ENCODE results near the gene TLL2.

TLL2 gene

DNA sequence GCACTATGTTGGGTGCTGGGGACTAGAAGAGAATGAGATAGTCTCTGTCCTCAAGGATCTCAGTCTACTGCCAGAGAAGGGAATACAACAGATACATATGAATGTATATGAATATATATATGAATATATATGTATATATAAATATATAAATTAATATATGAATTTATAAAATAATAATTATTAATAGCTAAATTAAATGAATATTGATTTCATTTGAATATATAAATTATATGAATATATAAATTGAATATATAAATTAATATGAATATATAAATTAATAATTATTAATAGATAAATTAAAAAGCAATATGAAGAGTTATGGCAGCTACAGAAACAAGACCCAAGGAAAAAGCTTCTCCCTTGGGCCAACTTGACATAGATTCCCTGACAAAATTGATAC, 95.1 kb downstream of the TLL2 start:
- no peak for DNase-seq

GRCh38 chr10:96417441-96417840, 96.3 kb downstream of the TLL2 start:
- DNase-seq = no peak

- no peak for DNase-seq
Observed at GRCh38 chr10:96416643-96417042, 97.1 kb downstream of the TLL2 start.

- DNase-seq = no peak
Observed at GRCh38 chr10:96415891-96416554, 97.7 kb downstream of the TLL2 start.

- DNase-seq = no peak
Observed at GRCh38 chr10:96415150-96415890, 98.4 kb downstream of the TLL2 start.

- DNase-seq = no peak
Observed at GRCh38 chr10:96414303-96414702, 99.4 kb downstream of the TLL2 start.

DNA sequence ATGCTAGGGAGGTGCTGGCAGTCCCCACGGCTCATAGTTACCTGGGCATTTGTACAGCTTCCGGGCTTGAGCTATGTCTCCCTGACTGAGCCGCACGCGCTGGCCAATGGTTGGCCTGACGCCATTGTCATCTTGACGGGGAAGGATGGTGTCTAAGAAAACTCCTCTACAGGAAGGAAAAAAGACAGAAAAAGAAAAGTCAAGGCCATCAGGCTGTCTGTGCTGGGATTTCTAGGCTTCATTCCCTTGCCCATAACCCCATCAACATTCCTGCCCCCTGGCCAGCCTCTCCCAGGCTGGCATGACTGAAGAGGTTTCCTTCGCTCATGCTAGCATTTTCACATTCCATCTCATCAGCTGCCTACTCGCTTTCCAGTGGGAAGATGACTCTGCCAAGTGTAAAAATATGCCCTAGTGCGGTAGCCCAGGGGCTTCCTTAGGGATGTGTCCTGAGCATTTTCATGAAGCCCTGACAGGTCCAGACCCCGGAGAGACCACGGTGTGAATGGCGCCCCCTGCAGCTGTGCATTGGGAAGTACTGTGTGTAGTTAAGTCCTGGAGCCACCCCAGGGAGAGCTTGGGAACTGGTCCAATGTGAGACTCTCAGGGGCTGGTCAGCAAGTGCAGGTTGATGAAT, 100.5 kb downstream of the TLL2 start:
- DNase-seq = no peak

DNA sequence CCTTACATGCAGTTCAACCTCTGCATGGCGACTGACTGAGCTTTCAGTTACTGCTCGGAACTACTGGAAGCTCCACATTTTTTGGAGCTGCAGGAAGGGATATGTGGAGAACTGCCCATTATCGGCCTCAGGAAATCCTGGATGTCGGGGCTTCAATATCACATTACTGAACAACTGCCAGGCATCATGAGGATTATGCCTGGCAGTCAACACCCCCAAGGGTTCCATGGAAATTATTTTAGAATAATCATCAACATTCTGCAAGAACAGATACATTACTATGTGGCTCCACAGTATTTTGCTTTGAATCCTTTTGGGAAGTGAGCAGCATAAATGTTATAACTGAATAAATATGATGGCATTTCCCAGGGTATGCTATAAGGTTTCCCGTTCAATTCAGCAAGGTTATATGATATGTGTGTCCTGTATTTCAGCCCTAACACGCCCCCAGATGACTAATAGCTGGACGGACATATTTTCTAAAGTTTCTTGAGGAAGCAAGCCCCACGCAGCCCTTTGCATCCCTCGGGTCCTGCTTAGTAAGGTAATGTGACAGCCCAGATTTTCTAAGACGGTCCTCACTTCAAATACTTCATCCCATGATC, 101.9 kb downstream of the TLL2 start:
- DNase-seq = no peak

DNA sequence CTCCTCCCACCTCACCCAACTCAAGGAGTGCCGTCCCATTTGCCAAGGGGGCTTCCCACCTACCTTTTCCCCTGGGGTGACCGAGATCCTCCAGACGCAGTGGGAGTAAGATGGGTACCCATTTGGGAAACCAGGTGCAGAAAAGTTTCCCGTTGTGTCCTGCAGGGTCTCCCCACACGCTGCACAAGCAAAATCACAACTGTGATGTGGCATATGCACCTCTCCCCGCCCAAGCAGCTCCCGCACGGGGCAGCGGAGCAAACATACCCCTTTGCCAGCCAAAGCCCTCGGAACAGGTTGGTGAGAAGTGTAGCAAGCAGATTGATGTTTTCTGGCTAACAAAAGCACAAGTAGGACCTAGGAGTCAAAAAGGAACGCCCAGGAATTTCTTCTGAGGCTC, 103.4 kb downstream of the TLL2 start:
- no peak for DNase-seq

- no peak for DNase-seq
Observed at GRCh38 chr10:96408201-96408600, 105.5 kb downstream of the TLL2 start.

- no peak for DNase-seq
Observed at GRCh38 chr10:96407560-96408069, 106.1 kb downstream of the TLL2 start.

GRCh38 chr10:96406091-96406490, 107.6 kb downstream of the TLL2 start:
- DNase-seq = no peak

- no peak for DNase-seq
Observed at GRCh38 chr10:96402417-96403305, 111.1 kb downstream of the TLL2 start.

- no peak for DNase-seq
Observed at GRCh38 chr10:96401036-96401435, 112.7 kb downstream of the TLL2 start.

DNA sequence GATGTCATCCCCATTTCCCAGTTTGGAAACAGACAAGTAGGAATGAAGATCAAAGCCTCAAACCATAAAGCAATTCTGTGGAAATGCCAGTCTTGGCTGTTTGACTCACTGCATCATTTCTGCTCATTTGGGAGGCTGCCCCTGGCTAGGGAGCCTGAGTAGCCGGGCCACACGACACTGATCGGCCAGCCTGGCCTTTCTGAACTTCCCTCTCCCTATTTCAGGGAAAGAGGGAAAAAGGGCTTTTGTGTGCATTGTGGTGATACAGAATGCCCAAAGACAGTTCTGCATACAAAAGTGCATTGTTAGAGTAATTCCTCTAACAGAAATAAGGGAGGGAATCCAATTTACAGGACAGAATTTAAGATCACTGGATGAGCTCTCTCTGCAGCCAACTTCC, 113.3 kb downstream of the TLL2 start:
- no peak for DNase-seq

GRCh38 chr10:96397902-96398301, 115.8 kb downstream of the TLL2 start:
- DNase-seq = no peak

DNA sequence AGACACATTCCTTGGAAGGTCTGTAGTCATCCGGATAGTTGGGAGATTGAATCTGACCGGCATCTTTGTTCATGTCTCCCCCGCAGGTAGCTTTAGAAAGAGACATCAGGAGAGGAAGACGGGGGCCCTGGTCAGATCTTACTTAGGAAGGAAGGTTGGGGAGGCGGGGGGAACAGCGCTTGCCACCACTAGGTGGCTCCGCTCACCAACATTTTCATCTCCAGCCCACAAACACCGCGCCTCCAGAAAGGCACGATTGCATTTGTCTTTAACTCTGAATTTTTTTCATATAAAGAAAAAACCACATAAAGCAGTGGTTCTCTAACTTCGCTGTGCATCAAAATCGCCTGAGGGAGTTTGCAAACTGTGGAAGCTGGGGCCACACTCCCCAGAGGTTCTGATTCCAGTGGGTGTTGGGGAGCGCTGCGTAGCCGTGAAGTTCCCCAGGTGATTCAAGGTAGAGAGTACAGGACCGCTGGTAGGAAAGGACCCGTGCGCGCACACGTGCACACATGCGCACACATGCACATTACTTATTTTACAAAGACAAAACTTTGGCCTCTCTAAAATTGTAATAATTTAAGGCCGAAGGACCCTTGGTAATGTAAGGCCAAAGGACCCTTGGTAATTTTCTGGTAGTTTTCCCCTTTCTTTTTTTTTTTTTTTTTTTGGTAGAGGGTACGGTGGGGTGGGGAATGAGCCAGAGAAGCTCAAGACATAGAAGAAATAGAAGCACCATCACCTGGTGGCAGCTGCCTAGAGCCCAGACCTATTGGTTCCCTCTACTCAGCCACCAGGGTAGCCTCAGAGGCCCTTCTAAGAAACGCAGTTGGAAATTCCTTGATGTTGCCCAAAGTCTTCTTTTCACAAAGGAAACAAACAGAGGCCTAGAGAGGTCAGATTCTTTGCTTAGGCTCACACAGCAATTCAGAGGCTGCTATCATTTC, 117.5 kb downstream of the TLL2 start:
- DNase-seq = peak; percentile 19

GRCh38 chr10:96390460-96390864, 123.3 kb downstream of the TLL2 start:
- DNase-seq = no peak

DNA sequence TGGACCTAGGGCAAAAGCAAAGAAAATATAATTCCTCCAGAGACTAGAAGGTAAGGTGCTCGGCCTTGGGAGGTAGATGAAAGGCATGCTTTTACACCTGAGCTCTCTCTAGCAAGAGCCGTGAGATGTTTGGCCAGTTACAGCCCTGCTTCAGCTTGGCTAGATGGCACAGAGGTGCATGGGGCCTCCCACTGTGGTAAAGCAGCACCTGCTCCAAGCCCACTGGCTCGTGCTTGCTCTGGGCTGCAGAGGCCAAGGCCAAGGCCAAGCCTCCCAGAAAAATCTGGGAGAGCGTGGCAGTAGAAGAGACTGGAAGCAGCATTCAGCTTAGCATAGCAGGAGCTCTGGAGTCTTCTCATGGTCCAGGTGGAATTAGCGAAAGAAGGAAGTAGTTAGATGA, 123.9 kb downstream of the TLL2 start:
- DNase-seq = no peak

DNA sequence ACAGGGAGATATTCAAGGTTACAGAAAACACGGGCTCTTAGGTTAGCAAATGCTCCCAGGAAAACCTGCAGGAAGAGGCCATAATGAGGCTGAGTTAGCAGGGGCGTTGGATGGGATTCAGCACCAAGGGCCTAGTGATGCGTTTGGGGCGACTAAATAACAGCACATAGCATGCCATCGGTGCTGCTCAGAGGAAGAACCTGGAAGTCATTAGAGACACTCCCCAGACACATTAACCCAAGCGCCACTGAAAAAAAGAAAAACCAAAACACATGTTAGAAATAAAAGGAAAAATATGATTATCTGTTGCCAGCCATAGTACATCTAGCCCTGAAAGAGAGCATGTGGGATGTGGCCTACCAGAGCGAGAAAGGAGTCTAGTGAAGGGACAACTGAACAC, 126.1 kb downstream of the TLL2 start:
- no peak for DNase-seq

DNA sequence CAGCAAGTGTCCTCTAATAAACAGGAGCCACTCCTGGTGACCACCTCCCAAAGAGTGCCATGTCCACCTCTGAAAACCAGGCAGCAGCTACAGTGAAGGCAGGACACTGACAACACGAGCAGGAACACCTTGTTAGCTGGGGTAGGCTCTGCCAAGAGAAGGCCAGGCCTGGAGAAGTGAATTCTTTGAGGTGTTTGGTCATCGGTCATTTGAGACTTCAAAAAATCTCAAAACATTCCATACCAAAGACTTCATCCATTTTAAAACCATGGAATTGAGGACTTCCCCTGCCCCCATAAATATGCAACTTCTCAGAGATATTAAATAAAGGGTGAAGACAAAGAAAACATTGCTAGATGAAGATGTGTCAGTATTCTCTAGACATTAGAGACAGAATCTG, 126.6 kb downstream of the TLL2 start:
- DNase-seq = no peak
